NCI-H1436 treated with DMSO at 0.1 percent for 48 hours (cell line): ENCODE measurements around the gene ZSCAN12.
A peak's percentile ranks its signal among the peaks of the same experiment; 100 is the strongest.

ENCODE experiments used
- DNase-seq: peaks from one replicate; lab custom pipeline; 2025; lab: John Stamatoyannopoulos, UW

ZSCAN12 gene

DNA sequence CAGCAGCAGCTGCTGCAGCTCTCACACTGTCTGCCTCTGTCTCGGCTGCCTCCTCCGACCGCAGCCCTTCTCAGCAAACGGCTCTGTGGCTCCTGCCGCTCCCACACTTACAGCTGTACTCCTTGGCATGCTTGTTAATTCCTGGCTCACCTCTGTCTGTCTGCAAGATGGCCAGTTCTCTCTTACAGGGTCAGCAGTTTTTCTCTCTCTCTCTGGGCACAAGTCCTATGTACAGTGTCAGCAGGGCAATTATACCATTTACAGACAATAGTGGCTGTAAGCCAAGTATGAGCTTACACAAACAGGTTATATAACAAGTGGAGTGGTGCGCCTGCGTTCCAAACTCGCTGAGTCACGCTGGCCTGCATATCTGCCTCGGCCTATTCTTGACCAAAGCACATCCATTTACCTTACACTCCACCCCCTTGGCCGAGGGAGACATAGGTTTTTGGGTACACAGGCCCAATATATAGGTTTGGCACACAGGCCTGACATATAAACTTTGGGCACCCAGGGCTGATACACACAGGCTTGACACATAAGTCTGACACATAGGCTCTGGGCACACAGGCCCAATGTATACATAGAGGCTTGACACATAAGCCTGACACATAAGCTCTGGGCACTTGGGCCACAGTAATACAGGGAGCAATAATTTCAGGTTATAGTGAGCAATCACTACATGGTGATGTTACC, 45.4 kb downstream of the ZSCAN12 start:
- peak; percentile 36 for DNase-seq

DNA sequence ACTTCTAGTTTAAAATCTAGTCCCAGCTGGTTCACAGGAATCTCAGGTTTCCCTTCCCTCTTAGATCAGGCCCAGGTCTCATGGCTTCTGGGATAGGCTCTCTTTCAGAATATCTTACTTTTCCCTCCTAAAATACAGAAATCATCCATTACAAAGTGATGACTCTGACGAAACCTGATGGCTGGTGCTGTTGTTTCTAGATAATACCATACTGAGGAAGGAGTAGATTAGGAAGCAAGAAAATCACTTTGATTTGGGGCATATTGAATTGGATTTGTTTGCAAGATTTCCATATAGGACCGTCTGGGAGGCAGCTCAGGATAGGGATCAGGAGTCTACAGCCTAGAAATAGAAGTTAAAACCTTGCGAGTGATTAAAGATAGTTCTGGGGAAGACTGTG, 46.2 kb downstream of the ZSCAN12 start:
- no peak for DNase-seq

DNA sequence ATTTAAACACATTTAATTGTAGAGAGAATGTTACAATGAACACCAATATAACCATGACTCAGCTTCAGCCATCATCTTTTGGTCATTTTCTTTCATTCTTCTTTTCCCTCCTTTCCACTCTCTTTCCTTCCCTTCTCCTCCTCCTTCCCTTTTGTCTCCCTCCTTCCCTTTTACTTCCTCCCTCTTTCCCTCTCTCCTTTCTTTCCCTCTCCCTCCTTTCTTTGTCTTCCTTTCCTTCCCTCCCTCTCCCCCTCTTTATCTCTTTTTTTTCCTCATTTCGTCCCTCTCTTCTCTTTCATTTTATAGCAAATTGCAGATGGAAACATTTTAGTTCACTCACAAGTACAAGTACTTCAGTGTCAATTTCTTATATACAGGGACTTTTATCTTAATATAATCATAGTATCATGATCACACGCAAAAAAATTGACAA, 48.0 kb downstream of the ZSCAN12 start:
- DNase-seq: no peak

DNA sequence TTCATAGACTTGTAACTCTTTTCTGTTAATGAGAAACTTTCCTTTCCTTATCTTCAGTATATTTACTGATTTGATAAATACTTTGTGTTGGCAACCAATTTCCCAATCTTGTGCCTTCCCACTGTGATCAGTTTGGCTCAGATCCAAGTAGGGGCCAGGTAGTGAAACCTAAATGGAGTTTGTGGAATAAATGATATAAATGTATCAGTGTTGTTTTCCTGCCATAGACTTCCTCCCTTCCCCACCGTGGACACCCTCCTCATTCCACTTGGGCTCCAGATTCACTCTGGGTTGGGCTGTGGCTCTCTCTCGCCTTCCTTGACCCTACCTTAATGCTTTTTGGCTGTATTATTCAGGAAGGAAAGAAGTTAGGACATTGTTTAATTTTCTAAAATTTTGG, 48.5 kb downstream of the ZSCAN12 start:
- no peak for DNase-seq

DNA sequence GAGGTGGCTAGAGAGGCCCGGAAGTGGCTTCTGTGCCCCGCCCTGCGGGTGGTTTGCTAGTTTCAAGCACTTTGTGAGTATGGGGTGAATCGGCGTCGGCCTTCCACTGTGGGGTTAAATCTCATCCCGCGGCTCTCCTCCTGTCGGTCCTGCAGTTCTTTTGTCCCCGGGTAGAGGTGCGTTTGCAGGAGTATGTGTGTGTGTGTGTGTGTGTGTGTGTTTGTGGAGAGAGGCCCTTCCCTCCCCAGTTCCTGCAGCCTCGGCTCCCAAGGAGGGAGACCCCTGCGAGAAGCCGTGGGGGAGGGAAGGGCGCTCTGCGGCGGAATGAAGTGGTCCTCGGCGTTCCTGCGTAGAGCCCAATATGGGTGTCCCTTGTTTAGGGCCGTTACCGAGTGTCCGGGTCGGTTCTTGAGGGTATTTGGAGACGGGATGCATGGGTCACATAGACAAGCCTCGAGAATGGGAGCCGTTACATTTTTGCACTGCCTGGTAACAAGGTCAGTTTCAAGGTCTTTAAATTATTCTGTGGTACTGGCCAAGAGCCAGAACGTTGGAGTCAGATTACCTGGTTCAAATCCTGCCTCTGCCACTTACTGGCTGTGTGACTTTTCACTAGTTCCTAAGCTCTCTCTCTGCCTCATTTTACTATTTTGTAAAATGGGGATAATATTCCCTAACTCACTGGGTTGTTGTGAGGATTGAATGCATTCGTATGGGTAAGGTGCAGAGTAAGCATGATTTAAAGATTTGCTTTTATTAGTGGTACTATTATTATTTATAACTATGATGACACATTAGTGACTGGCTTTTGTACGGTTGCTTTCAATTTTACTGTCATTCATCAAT, 49.4 kb downstream of the ZSCAN12 start, which contains the start of gene ZKSCAN3:
Gene ZKSCAN3 (plus strand): TSS at position 56 of the 846 bp plus-strand sequence. CDS start 9,640 bp downstream, outside the sequence.
- peak; percentile 45 for DNase-seq

DNA sequence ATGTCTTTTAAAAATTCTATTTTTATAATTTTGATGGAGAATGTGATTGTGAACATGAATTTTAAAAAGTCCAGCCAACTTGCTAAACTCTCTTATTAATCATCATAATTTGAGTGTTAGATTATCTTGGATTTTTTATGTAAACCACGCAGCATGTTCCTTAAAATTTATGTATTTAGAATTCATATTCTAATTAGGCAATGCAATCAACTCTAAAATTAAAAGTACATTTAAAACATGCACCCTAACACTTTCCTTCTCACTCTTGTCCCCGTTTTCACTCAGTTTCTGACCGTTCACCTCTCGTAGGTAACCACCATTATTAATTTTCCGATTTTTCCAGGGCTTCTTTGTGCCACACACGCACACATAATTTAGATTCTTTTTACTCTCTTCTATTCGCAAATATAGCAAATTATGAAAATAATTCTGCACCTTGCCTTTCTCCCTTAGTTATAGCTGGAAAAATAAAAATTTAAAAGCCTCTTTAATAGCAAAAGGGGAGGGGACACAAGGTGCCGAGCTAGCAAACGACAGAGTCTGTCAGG, 50.1 kb downstream of the ZSCAN12 start:
- DNase-seq: no peak

DNA sequence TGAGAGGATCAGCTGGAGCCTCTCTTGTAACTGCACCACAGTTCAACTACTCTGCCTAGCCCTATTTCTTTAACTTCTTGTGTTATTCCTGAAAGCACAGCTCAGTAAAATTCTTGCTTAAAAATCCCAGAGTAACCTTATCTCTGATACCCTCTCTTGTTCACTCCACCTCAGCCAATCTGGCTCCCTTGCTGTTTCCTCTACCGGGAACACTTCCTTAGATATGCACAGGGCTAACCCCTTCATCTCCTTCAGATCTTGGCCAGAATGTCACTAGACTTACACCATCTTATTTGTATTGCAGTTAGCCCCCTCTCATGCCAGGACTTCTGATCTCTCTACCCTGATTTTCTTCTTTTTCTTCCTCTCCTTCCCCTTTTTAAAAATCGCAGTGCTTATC, 52.4 kb downstream of the ZSCAN12 start:
- DNase-seq: no peak

DNA sequence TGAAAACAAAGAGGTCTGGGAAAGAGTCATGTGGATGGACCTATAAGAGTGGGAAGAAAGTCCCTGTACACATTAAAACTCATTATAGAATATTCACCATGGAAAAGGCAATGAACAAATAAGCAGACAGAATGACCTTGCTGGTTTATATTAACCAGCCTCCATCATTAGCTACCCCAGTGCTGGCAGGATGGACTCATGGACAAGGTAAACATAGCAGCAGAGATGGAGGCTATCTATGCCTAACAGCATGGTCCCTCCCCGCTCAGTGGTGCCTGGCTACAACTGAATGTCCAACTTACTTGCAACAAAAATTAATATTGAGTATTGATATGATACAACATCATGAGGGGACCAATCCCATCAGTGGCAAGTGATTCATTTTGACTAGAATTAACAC, 54.3 kb downstream of the ZSCAN12 start:
- no peak for DNase-seq

DNA sequence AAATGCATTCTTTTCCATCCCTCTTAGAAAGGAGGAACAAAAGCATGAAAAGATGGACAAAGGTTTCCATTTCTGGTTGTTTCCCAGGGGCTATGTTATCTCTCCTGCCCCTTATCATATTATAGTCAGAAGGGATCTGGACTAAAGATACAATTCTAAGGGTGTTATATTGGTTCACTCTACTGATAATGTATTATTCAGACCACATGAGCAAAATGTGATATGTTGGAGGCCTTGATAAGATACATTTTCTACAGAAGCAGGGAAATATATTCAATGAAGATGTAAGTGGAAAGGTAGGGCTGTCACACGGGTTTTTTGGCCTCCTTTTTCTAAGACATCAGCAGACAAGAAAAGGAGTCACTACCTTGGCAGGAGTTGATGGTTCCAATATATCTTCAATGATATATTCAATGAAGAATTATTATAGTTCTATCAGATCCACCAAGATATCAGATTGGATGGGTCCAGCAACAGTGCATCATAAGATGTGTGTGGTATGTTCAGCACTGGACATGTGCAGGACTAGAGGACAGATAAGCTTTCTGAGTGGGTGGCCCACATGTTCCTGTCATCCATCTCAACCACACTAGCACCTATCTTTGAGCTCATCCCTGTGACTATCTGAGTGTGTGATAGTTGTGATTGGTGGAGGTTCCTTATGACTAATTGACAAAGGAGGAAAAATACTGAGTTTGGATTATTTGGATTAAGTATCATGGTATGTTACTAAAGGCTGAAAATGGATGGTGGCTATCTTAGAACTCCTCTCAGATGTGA, 55.5 kb downstream of the ZSCAN12 start:
- DNase-seq: no peak

DNA sequence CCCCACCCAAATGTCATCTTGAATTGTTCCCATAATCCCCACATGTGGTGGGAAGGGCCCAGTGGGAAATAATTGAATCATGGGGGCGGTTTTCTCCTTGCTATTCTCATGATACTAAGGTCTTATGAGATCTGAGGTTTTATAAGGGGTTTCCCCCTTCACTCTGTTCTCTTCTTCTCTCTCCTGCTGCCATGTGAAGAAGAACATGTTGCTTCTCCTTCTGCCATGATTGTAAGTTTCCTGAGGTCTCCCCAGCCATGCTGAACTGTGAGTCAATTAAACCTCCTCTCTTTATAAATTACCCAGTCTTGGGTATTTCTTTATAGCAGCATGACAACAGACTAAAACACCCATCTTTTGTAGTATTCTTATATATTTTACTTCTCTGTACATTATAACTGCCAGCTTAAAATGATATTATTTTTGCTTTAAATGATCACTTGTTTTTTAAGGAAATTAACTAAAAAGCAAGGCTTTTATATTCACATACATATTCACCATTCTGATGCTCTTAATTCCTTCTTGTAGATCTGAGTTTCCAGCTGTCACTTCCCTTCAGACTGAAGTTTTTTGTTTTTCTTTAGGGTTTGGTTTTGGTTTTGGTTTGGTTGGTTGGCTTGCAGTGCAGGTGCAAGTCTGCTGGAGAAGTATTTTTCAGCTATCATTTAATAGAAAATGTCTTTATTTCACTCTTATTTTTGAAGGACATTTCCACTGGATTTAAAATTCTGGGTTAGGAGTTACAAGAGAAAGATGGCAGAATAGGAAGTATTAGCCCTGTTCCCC, 59.0 kb downstream of the ZSCAN12 start:
- no peak for DNase-seq

DNA sequence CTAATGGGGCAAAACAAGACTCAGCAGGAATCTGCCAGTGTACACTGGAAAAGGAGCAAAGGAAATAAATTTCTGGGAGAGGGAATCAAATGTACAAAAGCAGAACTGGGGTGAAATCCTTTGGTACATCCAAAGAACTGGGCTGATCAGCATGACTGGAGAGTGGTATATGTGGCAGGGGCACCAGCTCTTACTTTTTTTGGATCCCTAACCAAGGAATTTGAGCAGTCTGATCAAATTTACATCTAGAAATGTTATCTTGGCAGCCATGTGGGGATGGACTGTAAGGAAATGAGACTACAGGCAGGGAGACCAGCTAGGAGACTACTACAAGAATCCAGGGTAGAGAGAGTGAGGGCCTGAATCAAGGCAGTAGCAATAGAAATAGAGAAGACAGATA, 62.4 kb downstream of the ZSCAN12 start:
- no peak for DNase-seq

DNA sequence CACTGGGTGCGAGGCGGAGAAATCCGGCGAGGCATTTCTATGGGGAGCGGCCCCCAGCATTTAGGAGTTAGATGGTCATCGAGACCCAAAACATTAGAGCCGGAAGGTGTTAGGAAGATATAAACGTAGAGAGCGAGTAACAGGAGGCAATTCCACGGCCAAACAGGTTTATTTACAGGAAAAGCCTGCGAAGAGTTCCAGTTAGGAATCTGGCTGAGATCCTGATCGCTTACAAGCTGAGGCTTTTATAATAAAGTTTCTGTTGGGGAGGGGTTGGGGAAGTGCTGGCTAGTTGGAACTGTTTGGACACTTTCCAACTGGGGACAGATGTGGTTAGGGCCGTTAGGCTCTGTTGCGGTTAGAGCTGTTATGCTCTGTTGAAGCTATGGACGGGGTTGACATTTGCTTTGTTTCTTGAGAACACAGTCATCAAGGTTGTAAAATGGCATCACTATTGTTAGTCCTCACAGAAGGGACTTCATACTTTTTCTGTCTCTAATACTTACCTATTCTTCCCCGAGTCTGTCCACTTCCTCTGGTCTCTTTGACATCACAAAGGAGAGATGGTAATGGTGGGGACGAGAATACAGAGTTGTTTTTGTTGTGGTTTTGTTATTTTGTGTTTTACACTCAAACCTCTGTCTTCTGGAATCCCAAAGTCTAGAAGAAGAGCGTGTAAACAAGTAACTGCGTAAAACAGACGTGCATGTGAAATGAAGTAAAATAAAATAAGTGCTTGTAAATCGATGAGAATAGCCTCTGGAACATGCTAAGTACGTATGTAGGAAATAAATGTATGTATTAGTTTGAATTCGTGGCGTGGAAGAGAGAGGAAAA, 63.0 kb downstream of the ZSCAN12 start:
- DNase-seq: no peak

DNA sequence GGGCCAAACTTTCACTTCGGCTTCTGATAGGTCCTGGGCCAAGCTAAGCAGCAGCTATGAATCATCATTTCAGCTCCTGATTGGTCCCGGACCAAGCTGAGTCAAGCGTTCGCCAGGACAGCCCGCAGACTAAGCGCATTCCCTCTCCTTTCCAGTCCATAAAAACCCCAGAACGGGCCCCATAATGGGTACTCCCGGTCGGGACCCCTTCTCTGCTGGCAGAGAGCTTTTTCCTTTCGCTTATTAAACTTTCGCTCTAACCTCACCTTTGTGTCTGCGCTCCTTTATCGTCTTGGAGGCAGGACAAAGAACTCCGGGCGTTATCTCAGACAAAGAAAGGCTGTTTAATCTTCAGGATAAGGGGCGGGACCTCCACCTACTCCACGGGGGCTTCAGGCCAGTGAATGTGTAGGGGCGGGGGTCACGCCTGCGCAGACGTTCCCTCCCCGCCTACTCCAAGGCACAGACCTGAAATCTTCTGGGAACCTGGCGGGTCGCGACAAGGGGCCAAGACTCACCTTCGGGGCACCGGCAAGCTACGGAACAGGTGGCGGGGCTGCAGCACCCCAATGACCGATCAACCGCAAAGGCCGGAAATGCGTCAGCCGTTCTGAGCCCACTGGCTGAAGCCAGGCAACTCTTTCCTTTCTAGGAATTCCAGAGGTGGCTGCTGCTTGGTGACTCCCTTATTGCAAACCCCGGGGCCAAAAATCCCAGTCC, 63.8 kb downstream of the ZSCAN12 start, which contains the start of gene ZSCAN31:
Gene ZSCAN31 (minus strand): TSS at position 585 of the 720 bp plus-strand sequence. CDS start 6,465 bp downstream, outside the sequence.
- no peak for DNase-seq

DNA sequence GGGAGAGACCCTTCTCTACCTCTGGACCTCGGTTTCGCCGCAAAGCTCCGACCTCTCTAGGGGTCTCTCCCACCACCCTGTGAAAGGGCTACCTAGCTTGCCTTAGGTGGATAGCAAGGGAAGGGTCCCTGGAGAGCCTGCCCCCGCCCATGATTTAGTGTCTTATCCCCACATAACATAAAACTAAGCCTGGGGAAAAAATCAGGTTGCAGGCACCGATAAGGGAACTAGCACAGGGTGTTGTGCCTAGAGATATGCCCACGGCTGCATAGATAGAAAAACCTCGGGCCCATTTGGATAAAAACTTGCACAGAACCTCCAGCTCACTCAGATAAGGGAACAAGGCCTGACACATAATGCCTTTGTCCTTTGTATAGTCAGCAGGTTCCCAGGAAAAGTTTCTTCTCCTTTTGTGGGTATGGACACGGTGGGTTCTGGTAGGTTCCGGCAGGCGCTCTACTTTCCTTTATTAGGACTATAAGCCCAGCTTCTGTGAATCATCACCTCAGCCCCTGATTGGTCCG, 64.4 kb downstream of the ZSCAN12 start:
- DNase-seq: no peak

DNA sequence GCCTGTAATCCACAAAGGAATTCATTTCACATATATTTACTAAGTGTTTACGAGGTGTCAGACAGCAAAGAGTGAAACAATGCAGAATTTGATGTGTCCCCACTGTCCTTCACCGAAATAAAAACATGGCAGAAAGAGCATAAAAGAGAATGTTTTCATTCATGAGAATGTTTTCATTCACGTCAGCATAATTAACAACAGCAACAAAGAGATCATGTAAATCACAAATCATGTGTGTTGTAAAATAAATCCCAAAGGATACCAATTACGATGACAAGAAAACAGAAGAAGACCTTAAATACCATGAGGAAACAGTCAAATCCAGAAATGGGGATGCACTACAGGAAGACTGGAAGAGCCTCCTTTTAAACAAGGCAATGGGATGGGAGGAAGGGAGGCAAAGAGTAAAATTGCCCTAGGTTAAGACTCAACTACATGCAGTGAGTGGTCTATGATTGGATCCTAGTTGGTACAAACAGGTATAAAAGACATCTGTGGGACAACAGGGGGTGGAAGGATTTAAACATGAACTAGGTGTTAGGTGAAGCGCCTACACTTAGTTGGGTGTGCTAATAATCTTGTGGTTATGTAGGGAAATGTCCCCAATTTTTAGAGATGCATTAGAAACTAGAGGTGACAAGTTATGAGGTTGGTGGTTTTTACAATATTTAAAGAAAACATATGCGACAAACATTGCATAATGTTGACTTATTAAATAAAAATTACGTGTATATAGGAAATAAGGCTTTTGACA, 65.1 kb downstream of the ZSCAN12 start:
- DNase-seq: no peak

DNA sequence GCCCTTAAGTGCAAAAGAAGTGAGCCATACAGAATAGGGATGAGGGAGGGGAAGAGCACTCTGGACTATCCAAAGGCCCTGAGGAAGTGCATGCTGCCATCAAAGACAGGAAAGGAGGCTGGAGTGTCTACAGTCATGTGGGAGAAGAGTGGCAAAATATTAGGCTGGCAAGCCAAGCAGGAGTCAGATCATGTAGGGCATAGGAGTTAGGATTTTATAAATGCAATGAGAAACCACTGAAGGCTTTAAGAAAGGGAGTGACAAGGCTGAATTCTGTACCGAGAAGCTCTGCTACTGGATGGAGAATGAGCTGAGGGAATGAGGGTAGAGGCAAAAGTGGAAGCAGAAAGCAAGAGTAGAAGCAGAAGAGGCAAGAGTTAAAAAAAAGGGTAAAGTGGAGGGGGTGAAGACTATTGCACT, 65.9 kb downstream of the ZSCAN12 start:
- no peak for DNase-seq

DNA sequence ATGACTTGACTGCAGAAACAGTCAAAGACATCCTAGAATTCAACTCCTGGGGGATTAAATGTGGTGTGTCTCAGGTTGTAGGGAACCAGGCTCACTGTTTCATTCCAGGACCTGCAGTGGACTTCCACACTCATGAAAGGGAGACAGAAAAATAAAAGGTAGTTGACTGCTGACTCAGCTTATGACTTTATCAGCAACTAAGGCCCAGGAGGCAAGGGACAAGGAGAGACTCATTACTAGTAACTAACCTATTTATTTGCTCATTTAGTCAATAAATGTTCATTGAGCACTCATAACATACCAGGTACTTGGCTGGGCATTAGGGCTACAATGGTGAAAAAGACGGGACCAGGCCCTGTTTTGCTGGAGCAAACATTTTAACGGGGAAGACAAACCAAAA, 66.5 kb downstream of the ZSCAN12 start:
- no peak for DNase-seq

DNA sequence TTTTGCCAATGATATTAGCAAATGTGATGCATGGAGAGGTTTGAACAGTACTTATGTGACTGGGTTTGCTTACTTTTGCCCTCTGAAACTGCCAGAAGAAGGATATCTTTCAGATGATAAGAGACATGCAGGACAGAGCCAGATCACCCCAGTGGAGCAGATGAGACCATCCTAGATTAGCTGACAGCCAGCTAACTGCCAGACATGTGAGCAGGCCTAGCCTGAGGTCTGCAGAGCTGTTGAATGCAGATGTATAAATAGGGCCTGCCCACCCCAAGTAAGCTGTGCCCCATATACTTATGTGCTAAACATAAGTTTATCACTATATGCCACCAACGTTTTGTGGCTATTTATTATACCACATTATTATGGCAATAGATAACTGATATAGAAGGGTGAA, 69.5 kb downstream of the ZSCAN12 start:
- no peak for DNase-seq
